ENCODE data around the gene TPD52L1. TPM values are rescaled to one million over a fixed set of nuclear protein-coding genes. Genes with fewer than 3 reads are reported as not detected.
A peak's percentile ranks its signal among the peaks of the same experiment; 100 is the strongest.

Gene TPD52L1
- total and polyA plus RNA-seq, 2 of the 13 experiments (the other 11 are each of a cell fraction or from before 2014, with no cell fraction given), result 0.49 to 0.53 TPM

GRCh38 chr6:125307150-125307838, 153.7 kb downstream of the TPD52L1 start:
- POLR2A ChIA-PET, result interaction anchor here (1.3 kb wide), 1 partner anchor 680 kb away, joined by 3 read pairs; the partner anchor contains the start of gene TRMT11
- ATAC-seq, result no peak; the same call in 2 of the 3 replicates
- Histone ChIP-seq H2AFZ (ENCODE audit: low read length) (no peak overlapping the region), H3K27ac (ENCODE audit: extremely low read length, insufficient read depth, low read length) (no peak overlapping the region), H3K4me3 (replicated peaks in 1 of 3; ENCODE audit: insufficient read depth in 1 of 3, low read depth in 2 of 3, low read length in 3 of 3) (no peak overlapping the region), H3K9ac (ENCODE audit: insufficient read depth, low read depth, low read length) (no peak overlapping the region), H3K27me3 (ENCODE audit: control insufficient read depth in 1 of 2, insufficient read depth in 2 of 2, low read length in 2 of 2) (0 out of 5 replicates have a peak, but pooled peaks cover 0 to 5% of the 10 kb centered on the region in 2 experiments), H3K36me3 (replicated peaks in 1 of 2; ENCODE audit: control insufficient read depth in 1 of 2, insufficient read depth in 2 of 2, low read length in 2 of 2) (no peaks in the 10 kb centered on the region), H3K9me3 (ENCODE audit: low read length) (peaks cover 7% of the 10 kb centered on the region; the same call in 1 of the 2 replicates), H4K20me1 (ENCODE audit: insufficient read depth, low read length) (no peaks in the 10 kb centered on the region), H3K79me2 (ENCODE audit: insufficient read depth, low read length) (no peaks in the 10 kb centered on the region), H3K4me2 (ENCODE audit: low read depth, low read length) (no peak overlapping the region; the same call in 1 of the 2 replicates), H3K4me1 (ENCODE audit: insufficient read depth, low read length) (peaks cover 26% of the 10 kb centered on the region)
- TF ChIP-seq, protein P1, sequence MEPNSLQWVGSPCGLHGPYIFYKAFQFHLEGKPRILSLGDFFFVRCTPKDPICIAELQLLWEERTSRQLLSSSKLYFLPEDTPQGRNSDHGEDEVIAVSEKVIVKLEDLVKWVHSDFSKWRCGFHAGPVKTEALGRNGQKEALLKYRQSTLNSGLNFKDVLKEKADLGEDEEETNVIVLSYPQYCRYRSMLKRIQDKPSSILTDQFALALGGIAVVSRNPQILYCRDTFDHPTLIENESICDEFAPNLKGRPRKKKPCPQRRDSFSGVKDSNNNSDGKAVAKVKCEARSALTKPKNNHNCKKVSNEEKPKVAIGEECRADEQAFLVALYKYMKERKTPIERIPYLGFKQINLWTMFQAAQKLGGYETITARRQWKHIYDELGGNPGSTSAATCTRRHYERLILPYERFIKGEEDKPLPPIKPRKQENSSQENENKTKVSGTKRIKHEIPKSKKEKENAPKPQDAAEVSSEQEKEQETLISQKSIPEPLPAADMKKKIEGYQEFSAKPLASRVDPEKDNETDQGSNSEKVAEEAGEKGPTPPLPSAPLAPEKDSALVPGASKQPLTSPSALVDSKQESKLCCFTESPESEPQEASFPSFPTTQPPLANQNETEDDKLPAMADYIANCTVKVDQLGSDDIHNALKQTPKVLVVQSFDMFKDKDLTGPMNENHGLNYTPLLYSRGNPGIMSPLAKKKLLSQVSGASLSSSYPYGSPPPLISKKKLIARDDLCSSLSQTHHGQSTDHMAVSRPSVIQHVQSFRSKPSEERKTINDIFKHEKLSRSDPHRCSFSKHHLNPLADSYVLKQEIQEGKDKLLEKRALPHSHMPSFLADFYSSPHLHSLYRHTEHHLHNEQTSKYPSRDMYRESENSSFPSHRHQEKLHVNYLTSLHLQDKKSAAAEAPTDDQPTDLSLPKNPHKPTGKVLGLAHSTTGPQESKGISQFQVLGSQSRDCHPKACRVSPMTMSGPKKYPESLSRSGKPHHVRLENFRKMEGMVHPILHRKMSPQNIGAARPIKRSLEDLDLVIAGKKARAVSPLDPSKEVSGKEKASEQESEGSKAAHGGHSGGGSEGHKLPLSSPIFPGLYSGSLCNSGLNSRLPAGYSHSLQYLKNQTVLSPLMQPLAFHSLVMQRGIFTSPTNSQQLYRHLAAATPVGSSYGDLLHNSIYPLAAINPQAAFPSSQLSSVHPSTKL (CRISPR knock-in tag; IDR thresholded peaks at IDR 0.05), result peak; percentile 65; the same call in 1 of the 2 replicates
- TF ChIP-seq SAP130 (CRISPR knock-in tag; IDR thresholded peaks at IDR 0.05; ENCODE audit: low read depth) (peak; percentile 26; the same call in 1 of the 2 replicates), GATAD2A (CRISPR knock-in tag; IDR thresholded peaks at IDR 0.05) (peak; percentile 67), HNF4G (IDR thresholded peaks at IDR 0.05; ENCODE audit: borderline replicate concordance, low read depth, low read length) (no peak), HNF4G (CRISPR knock-in tag; IDR thresholded peaks at IDR 0.05; ENCODE audit: borderline replicate concordance, low read depth) (no peak), ZNF841 (CRISPR knock-in tag; IDR thresholded peaks at IDR 0.05; ENCODE audit: borderline replicate concordance) (no peak), JUND (CRISPR knock-in tag; IDR thresholded peaks at IDR 0.05) (0 out of 2 replicates have a peak, but pooled peaks have one; percentile 24), AGO1 (IDR thresholded peaks at IDR 0.05; ENCODE audit: low read depth, low read length, poor library complexity, severe bottlenecking) (no peak), FOSL2 (CRISPR knock-in tag; IDR thresholded peaks at IDR 0.05) (peak; percentile 95), ZNF3 (CRISPR knock-in tag; IDR thresholded peaks at IDR 0.05) (no peak), HMG20A (CRISPR knock-in tag; IDR thresholded peaks at IDR 0.05; ENCODE audit: borderline replicate concordance) (peak; percentile 29; the same call in 1 of the 2 replicates), FOSL1 (CRISPR knock-in tag; IDR thresholded peaks at IDR 0.05; ENCODE audit: borderline replicate concordance) (0 out of 2 replicates have a peak, but pooled peaks have one; percentile 10), MAFK (conservative IDR thresholded peaks at IDR 0.05 in 1 of 2, IDR thresholded peaks at IDR 0.05 in 1 of 2; ENCODE audit: low read length in 2 of 2) (0 out of 4 replicates have a peak, but pooled peaks of 1 of the 2 experiments have one; percentile 21)
- in situ Hi-C loops (cut with HindIII; ENCODE audit: extremely low pct_ligation_motif_present, low pct_unique_long_range_greater_than_20kb), result loop anchor here (10.0 to 25.0 kb wide), 2 partner anchors 648 to 1805 kb away; partner anchors contain the start of genes HINT3 and RSPO3
- CTCF ChIA-PET (ENCODE audit: low intra/inter-chr PET ratio, low total read pairs), result no interaction called here
- no TSS peak for BruUV-seq (replicated peaks)
- WGBS (ENCODE audit: low lambda C conversion rate), result 36% methylated on average over 6 of the region's 6 CpGs
- peak; percentile 33 for DNase-seq (ENCODE audit: low spot score)
- intact Hi-C loops (cut with micrococcal nuclease; ENCODE audit: unreplicated experiment), result no loop called here
- FAIRE-seq, result no peak
